IMR-90 (cell line): ENCODE data around the gene AKAP6. TPM values are rescaled to one million over a fixed set of nuclear protein-coding genes. Genes with fewer than 3 reads are reported as not detected.

ENCODE experiments used
- ATAC-seq: fragments of 200-7000 bp; cut with Tn5 transposase; 2 replicates; pipeline ENCODE4 v1.9.1; 2020; ENCODE audit warnings: low read depth, mild to moderate bottlenecking, moderate library complexity
- BruUV-seq: library from RNA; stranded (reverse); fragments of 400-500 nt; replicated peaks from 2 replicates; lab custom pipeline; 2021; lab: Mats Ljungman, UMichigan
- CTCF ChIA-PET: fragments of 300-600 bp; formaldehyde crosslinking; extraction: SDS; loops from one replicate; lab custom pipeline; 2021; ENCODE audit warnings: antibody characterized with exemption; lab: Yijun Ruan, JAX
- POLR2A ChIA-PET: fragments of 300-600 bp; sonication (Branson Sonifier 250); formaldehyde crosslinking; loops from one replicate; lab custom pipeline; 2022; ENCODE audit warnings: antibody characterized with exemption; ENCODE audit not compliant: unreplicated experiment; lab: Charles Lee
- DNase-seq: peaks from one replicate; pipeline ENCODE4 v3.0.0; 2013
- H2AFZ ChIP-seq: replicated peaks from 2 replicates; pipeline ENCODE3; 2013; ENCODE audit warnings: low read length, mild to moderate bottlenecking; ENCODE audit not compliant: poor library complexity
- H2AK5ac ChIP-seq: 2 replicates; pipeline ENCODE4 v1.6.1; 2013; ENCODE audit warnings: low read depth, low read length, inconsistent platforms
- H2AK9ac ChIP-seq: replicated peaks from 2 replicates; pipeline ENCODE3; 2013; ENCODE audit warnings: mild to moderate bottlenecking, low read depth, low read length, moderate library complexity; ENCODE audit not compliant: poor library complexity
- H2BK120ac ChIP-seq: 2 replicates; pipeline ENCODE4 v1.6.1; 2013; ENCODE audit warnings: low read depth, low read length, inconsistent platforms
- H2BK15ac ChIP-seq: 3 replicates; pipeline ENCODE4 v1.6.1; 2013; ENCODE audit warnings: low read depth, low read length, inconsistent platforms
- H2BK20ac ChIP-seq: 2 replicates; pipeline ENCODE4 v1.6.1; 2013; ENCODE audit warnings: low read depth, mild to moderate bottlenecking, inconsistent platforms, low read length, moderate library complexity
- H2BK5ac ChIP-seq: 2 replicates; pipeline ENCODE4 v1.6.1; 2013; ENCODE audit warnings: mild to moderate bottlenecking, low read depth, low read length, inconsistent platforms; ENCODE audit not compliant: poor library complexity, severe bottlenecking
- H3K14ac ChIP-seq: replicated peaks from 2 replicates; pipeline ENCODE4 v1.6.1; 2013; ENCODE audit warnings: low read depth, low read length, inconsistent platforms
- H3K18ac ChIP-seq: 2 replicates; pipeline ENCODE4 v1.6.1; 2013; ENCODE audit warnings: low read depth, low read length, control low read depth
- H3K23ac ChIP-seq: 2 replicates; pipeline ENCODE4 v1.6.1; 2013; ENCODE audit warnings: low read depth, low read length, inconsistent platforms
- H3K27ac ChIP-seq: 2 replicates; pipeline ENCODE4 v1.5.1; 2013; ENCODE audit warnings: mild to moderate bottlenecking, control low read depth, low read length; ENCODE audit not compliant: insufficient read depth
- H3K27me3 ChIP-seq: 2 replicates; pipeline ENCODE4 v1.6.1; 2013; ENCODE audit warnings: low read length; ENCODE audit not compliant: control insufficient read depth, insufficient read depth
- H3K36me3 ChIP-seq: 2 replicates; pipeline ENCODE4 v1.6.1; 2013; ENCODE audit warnings: low read length, mixed read lengths; ENCODE audit not compliant: control insufficient read depth, insufficient read depth
- H3K4ac ChIP-seq: 2 replicates; pipeline ENCODE4 v1.6.1; 2013; ENCODE audit warnings: low read depth, low read length, inconsistent platforms
- H3K4me1 ChIP-seq: 2 replicates; pipeline ENCODE4 v1.6.1; 2013; ENCODE audit warnings: low read length, mixed read lengths; ENCODE audit not compliant: control insufficient read depth, insufficient read depth
- H3K4me2 ChIP-seq: 2 replicates; pipeline ENCODE4 v1.6.1; 2013; ENCODE audit warnings: low read depth, mild to moderate bottlenecking, control low read depth, low read length, moderate library complexity
- H3K4me3 ChIP-seq: 2 replicates; pipeline ENCODE4 v1.5.1; 2013; ENCODE audit warnings: low read depth, mild to moderate bottlenecking, control low read depth, low read length, moderate library complexity; ENCODE audit not compliant: insufficient read depth
- H3K56ac ChIP-seq: 2 replicates; pipeline ENCODE4 v1.6.1; 2013; ENCODE audit warnings: low read length, inconsistent platforms; ENCODE audit not compliant: insufficient read depth; ENCODE audit errors: extremely low read depth
- H3K79me1 ChIP-seq, 2 experiments: 2 replicates each; pipeline ENCODE4 v1.6.1; 2013; ENCODE audit warnings: low read length in 2 of 2, inconsistent platforms in 1 of 2, low read depth in 1 of 2
- H3K9ac ChIP-seq: 2 replicates; pipeline ENCODE4 v1.6.1; 2013; ENCODE audit warnings: low read depth, low read length, control low read depth
- H3K9me1 ChIP-seq: 2 replicates; pipeline ENCODE4 v1.6.1; 2013; ENCODE audit warnings: low read length, inconsistent platforms; ENCODE audit not compliant: insufficient read depth
- H3K9me3 ChIP-seq: 2 replicates; pipeline ENCODE4 v1.6.1; 2013; ENCODE audit warnings: low read length; ENCODE audit not compliant: control insufficient read depth, insufficient read depth
- H4K20me1 ChIP-seq: 2 replicates; pipeline ENCODE4 v1.6.1; 2013; ENCODE audit warnings: low read length, inconsistent platforms; ENCODE audit not compliant: insufficient read depth
- H4K5ac ChIP-seq: 2 replicates; pipeline ENCODE4 v1.6.1; 2013; ENCODE audit warnings: mild to moderate bottlenecking, low read depth, low read length, control low read depth
- H4K8ac ChIP-seq, 2 experiments: 2 replicates each; pipeline ENCODE4 v1.6.1; 2013; ENCODE audit warnings: low read depth in 2 of 2, low read length in 2 of 2, control low read depth in 1 of 2, inconsistent platforms in 1 of 2
- H4K91ac ChIP-seq: 2 replicates; pipeline ENCODE4 v1.6.1; 2013; ENCODE audit warnings: low read depth, low read length, inconsistent platforms; ENCODE audit not compliant: insufficient read depth
- CHD1 ChIP-seq: IDR thresholded peaks from 2 replicates; pipeline ENCODE4 v1.6.1; 2012; ENCODE audit warnings: low read depth, low read length, improper control_type of control experiment
- ELK1 ChIP-seq: fragments of 150-350 bp; IDR thresholded peaks from 2 replicates; pipeline ENCODE4 v1.6.1; 2016; ENCODE audit warnings: low read depth, mild to moderate bottlenecking, low read length, moderate library complexity, borderline replicate concordance
- FOS ChIP-seq: fragments of 150-350 bp; IDR thresholded peaks from 2 replicates; pipeline ENCODE4 v1.6.1; 2016; ENCODE audit warnings: low read depth, low read length
- MAZ ChIP-seq: IDR thresholded peaks from 2 replicates; pipeline ENCODE4 v1.6.1; 2012; ENCODE audit warnings: low read depth, mild to moderate bottlenecking, low read length, improper control_type of control experiment, moderate library complexity, borderline replicate concordance
- MXI1 ChIP-seq: IDR thresholded peaks from 2 replicates; pipeline ENCODE4 v1.6.1; 2012; ENCODE audit warnings: low read depth, mild to moderate bottlenecking, low read length, moderate library complexity, borderline replicate concordance
- NFE2L2 ChIP-seq: fragments of 150-350 bp; IDR thresholded peaks from 2 replicates; pipeline ENCODE4 v1.6.1; 2016; ENCODE audit warnings: low read depth, mild to moderate bottlenecking, low read length
- POLR2A ChIP-seq: IDR thresholded peaks from 2 replicates; pipeline ENCODE4 v1.6.1; 2012; ENCODE audit warnings: mild to moderate bottlenecking, low read depth, low read length
- RCOR1 ChIP-seq: IDR thresholded peaks from 2 replicates; pipeline ENCODE4 v1.6.1; 2012; ENCODE audit warnings: mild to moderate bottlenecking, low read length, improper control_type of control experiment; ENCODE audit not compliant: insufficient replicate concordance
- RFX5 ChIP-seq: IDR thresholded peaks from 2 replicates; pipeline ENCODE4 v1.8.0; 2012; ENCODE audit warnings: low read depth, mild to moderate bottlenecking, low read length, moderate library complexity
- SMC3 ChIP-seq: fragments of 150-350 bp; IDR thresholded peaks from 2 replicates; pipeline ENCODE4 v1.6.1; 2016; ENCODE audit warnings: low read depth, mild to moderate bottlenecking, antibody characterized with exemption, low read length, moderate library complexity
- dilution Hi-C: fragments of 300-500 bp; cut with HindIII; formaldehyde crosslinking; loops from one replicate; pipeline ENCODE4 v1.14.3; 2018; ENCODE audit warnings: low sequenced_read_pairs; ENCODE audit not compliant: unreplicated experiment
- in situ Hi-C: fragments of 300-500 bp; cut with MboI; formaldehyde crosslinking; loops from 3 replicates; pipeline ENCODE4 v1.14.3; 2019; ENCODE audit warnings: low sequenced_read_pairs, inconsistent platforms, mixed read lengths
- intact Hi-C: fragments of 100-400 bp; cut with micrococcal nuclease; formaldehyde crosslinking; loops from 2 replicates; pipeline ENCODE4 v1.10.0; 2022
- polyA plus RNA-seq, 3 experiments: library from polyadenylated mRNA; depleted of rRNA; stranded (reverse); fragments of >200 nt; gene quantifications; 2 replicates each; pipeline ENCODE4 v1.2.3, GENCODE V29; 2012; ENCODE audit warnings: low replicate concordance in 1 of 3
- total RNA-seq: library from RNA; depleted of rRNA; stranded (reverse); fragments of >200 nt; gene quantifications from 2 replicates; pipeline ENCODE4 v1.2.3, GENCODE V29; 2012

AKAP6 gene
- total and polyA plus RNA-seq, 2 of the 4 experiments (the other 2 are of a cell fraction), result 0.22 to 1.6 TPM

GRCh38 chr14:32552766-32553165 is 223.7 kb downstream of the AKAP6 start:
- no peak overlapping the region for H4K8ac ChIP-seq
- no peak overlapping the region for H2BK120ac ChIP-seq
- H3K4me3 ChIP-seq, result no peak overlapping the region
- H4K5ac ChIP-seq, result no peak overlapping the region
- no peak overlapping the region for H2BK20ac ChIP-seq
- no peak overlapping the region for H3K4me2 ChIP-seq
- dilution Hi-C loops, result no loop called here
- H2BK15ac ChIP-seq, result no peak overlapping the region
- BruUV-seq, result no TSS peak
- DNase-seq, result no peak
- TF ChIP-seq MXI1 (no peak), CHD1 (no peak), RCOR1 (no peak), NFE2L2 (no peak), MAZ (no peak), POLR2A (no peak), SMC3 (no peak), FOS (no peak), RFX5 (no peak), ELK1 (no peak)
- ATAC-seq, result no peak
- in situ Hi-C loops, result loop anchor here (10.0 kb wide), 1 partner anchor 488 kb away; no protein-coding TSS in a partner anchor
- no peak overlapping the region for H3K23ac ChIP-seq
- no peaks in the 10 kb centered on the region for H3K4me1 ChIP-seq
- H3K79me1 ChIP-seq, result no peaks in the 10 kb centered on the region
- no peaks in the 10 kb centered on the region for H4K20me1 ChIP-seq
- no peaks in the 10 kb centered on the region for H3K9me3 ChIP-seq
- no peaks in the 10 kb centered on the region for H3K36me3 ChIP-seq
- no peak overlapping the region for H3K4ac ChIP-seq
- H3K27me3 ChIP-seq, result no peaks in the 10 kb centered on the region
- H3K9me1 ChIP-seq, result no peaks in the 10 kb centered on the region
- no peak overlapping the region for H2AFZ ChIP-seq
- H4K91ac ChIP-seq, result no peak overlapping the region
- intact Hi-C loops, result no loop called here
- no peak overlapping the region for H3K56ac ChIP-seq
- CTCF ChIA-PET, result no interaction called here
- H3K14ac ChIP-seq, result no peak overlapping the region
- H3K27ac ChIP-seq, result no peak overlapping the region
- POLR2A ChIA-PET, result no interaction called here
- no peak overlapping the region for H2BK5ac ChIP-seq
- H2AK9ac ChIP-seq, result no peak overlapping the region
- H3K9ac ChIP-seq, result no peak overlapping the region
- H2AK5ac ChIP-seq, result no peak overlapping the region
- H3K18ac ChIP-seq, result no peak overlapping the region
